HG03139 (cell line): ENCODE measurements around the gene CCDC78.
"Not testable (repeated sequence)": the region's sequence is repeated elsewhere in the genome, so short reads cannot be mapped to it uniquely, and the experiment has no call there.

ENCODE experiments used
- ATAC-seq: cut with Tn5 transposase; IDR thresholded peaks from one replicate; pipeline ENCODE4 v1.9.1; 2021; ENCODE audit not compliant: unreplicated experiment

The CCDC78 gene

DNA sequence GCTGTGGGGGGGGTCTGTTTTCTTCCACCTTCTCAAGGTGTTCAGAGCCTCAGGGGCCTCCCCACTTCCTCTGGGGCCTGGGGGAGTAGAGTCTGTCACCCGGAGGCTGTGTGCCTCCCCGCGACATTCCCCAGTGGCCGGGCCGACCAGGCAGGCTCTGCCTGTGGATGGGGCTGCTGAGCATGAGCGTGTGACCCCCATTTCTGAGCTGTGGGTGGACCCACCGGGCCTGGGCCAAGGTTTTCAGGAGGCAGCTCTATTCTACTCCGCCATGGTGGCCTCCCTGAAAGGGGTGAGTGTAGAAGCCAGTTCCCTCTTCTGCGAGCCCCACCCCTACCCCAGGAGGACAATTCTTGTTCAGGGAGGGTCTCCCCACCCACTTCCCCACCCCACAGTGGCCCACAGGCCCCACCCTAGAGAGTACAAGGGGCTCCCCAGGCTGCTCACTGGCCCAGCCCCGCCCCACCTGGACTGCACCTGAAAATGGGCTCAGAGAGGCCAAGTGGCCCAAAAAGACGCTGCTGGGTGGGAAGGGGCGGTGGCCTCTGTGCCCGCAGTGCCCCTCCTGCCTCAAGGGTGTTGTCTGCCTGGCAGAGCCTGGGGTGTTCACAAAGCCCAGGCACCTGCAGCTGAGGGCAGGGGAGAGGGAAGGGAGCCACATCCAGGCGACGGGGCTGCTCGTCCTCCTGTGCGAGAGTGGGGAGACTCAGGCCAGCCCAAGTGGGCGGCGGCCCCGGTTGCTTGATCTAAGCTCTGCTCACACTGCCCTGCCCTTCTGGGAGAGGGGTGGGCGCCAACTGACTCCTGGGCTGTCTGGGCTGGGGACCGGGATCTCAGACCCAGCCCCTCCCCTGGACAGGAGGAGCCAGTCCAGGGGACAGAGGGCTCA is 35.6 kb upstream of the CCDC78 start:
- ATAC-seq, result no peak

GRCh38 chr16:760545-761343 is 34.5 kb upstream of the CCDC78 start, which contains the start of gene MSLN:
MSLN (plus strand) TSS chr16:760734; CDS start chr16:762681, 1,947 bp downstream.
- no peak for ATAC-seq

- no peak for ATAC-seq
These were observed 33.8 kb upstream of the CCDC78 start for GRCh38 chr16:760065-760464.

DNA sequence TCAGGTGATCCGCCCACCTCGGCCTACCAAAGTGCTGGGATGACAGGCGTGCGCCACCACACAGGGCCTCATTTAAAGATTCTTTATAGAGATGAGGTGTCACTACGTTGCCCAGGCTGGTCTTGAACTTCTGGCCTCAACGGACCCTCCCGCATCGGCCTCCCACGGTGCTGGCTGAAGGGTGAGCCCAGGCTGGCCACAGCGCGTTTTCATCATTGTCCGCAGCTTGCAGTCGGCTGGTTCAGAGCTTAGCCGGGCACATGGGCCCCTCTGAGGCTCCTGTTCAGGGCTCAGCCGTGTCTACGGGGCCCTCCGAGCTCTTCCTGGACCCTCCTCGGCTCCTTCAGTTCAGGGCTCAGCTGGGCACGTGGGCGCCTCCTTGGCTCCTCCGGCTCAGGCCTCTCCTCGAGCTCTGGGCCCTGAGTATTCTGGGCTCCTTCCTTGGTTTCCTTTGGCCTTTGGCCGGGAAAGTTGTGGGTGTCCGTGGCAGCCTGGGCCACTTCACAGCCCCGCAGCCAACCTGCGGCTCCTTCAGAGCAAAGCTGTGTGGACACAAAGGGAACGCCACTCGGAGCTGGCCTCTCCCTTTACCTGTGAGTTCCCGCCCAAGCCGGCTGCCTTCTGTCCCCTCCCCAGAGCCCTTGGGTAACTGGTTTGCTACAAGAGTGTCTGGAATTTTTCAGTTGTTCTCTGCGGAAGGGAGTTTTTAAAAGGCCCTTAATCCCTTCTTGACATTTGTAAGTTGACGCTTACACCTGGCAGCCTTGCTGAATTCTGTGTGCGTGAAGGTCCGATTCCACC is 33.1 kb upstream of the CCDC78 start:
- no peak for ATAC-seq

DNA sequence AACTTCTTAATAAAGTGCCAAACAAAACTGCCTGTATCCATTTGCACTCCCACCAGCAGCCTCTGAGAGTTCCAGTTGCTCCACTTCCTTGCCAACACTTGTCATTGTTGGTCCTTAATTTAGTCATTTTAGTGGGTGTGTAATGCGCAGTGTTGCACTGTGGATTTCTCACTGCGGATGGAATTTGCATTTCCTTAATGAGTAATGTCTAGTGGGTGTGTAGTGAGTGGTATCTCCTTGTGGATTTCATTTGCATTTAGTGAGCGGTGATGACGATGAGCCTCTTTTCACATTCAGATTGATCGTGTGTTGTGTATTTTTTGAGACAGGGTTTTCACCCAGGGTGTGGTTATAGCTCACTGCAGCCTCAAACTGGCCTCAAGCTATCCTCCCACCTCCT is 30.2 kb upstream of the CCDC78 start:
- ATAC-seq, result no peak

DNA sequence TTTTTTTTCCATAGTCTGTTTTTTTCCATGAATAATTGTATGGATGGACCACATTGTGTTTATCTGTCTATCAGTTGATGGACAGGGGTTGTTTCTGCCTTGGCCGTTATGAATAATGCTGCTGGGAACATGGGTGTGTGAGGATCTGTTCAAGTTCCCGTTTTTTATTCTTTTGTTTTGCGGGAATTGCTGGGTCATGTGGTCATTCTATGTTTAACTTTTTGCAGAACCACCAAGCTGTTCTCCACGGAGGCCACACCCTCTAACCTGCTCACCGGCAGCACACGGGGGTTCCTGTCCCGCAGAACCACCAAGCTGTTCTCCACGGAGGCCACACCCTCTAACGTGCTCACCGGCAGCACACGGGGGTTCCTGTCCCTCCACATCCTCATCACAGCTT is 28.4 kb upstream of the CCDC78 start:
- ATAC-seq, result no peak

DNA sequence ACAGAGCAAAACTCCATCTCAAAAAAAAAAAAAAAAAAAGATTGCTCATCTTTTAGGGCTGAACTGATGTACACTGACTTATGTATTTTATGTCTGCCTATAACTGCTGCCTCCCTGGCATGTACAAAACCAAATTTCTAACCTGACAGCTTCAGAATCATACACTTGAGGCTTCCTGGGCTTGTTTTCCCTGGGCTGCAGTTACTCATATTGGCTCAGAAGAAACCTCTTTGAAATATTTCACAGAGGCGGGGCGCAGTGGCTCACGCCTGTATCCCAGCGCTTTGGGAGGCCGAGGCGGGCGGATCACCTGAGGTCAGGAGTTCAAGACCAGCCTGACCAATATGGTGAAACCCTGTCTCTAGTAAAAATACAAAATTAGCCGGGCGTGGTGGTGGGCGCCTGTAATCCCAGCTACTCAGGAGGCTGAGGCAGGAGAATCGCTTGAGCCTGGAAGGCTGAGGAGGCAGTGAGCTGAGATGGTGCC is 27.9 kb upstream of the CCDC78 start:
- ATAC-seq, result not testable (repeated sequence)

GRCh38 chr16:752007-752312 is 25.7 kb upstream of the CCDC78 start:
- no peak for ATAC-seq

- ATAC-seq, result no peak
These were observed 25.1 kb upstream of the CCDC78 start for GRCh38 chr16:751152-752006.

DNA sequence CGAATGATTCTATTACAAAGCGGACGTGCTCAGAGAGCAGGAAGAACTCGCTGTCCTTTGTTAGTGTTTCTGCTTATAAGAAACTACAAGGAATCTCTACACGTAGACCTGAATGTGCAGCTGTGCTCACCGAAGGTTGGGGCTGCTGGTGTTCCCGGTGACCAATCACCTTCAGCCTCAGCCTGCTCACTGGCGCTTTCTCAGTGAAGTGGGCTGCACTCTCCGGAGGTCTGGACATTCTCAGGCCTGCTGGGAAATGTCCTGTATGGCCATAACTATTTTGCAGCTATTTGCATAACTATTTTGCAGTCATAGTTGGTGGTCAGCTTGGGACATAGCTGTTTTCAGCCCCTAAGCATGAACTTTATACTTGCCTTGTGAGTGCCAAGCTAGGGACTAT is 24.2 kb upstream of the CCDC78 start:
- ATAC-seq, result no peak

- ATAC-seq, result no peak
These were observed 22.8 kb upstream of the CCDC78 start for GRCh38 chr16:749010-749409.

- no peak for ATAC-seq
These were observed 21.9 kb upstream of the CCDC78 start for GRCh38 chr16:747978-748746.

GRCh38 chr16:746637-747036 is 20.4 kb upstream of the CCDC78 start:
- ATAC-seq, result no peak

GRCh38 chr16:745739-746138 is 19.5 kb upstream of the CCDC78 start:
- ATAC-seq, result no peak

DNA sequence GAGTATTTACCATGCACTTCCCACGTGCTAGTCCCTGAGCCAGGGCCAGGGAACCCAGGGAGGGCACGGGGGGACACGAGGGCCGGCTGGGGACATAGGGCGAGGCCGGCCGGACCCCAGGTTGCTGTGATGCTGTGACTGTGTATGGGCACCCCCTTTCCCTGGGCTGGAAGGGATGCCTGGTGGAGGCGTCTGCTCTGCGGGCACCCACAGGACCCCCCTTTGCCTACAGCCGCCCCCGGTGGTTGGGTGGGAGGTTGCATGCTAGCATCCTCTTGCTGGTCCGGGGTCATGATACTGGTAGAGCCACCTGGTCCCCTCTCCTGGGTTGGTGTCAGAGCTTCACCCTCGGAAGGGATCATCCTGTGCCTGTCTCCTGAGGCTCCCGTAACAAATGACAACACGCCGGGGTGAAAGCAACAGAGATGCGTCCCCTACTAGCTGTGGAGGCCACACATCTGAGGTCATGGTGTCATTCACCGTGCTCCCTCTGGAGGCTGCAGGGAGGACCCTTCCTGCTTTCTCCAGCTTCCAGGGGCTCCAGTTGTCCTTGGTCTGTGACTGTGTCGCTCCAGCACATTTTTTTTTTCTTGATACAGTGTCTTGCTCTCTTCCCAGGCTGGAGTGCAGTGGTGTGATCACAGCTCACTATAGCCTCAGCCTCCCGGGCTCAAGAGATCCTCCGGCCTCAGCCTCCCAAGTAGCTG is 17.7 kb upstream of the CCDC78 start:
- no peak for ATAC-seq

DNA sequence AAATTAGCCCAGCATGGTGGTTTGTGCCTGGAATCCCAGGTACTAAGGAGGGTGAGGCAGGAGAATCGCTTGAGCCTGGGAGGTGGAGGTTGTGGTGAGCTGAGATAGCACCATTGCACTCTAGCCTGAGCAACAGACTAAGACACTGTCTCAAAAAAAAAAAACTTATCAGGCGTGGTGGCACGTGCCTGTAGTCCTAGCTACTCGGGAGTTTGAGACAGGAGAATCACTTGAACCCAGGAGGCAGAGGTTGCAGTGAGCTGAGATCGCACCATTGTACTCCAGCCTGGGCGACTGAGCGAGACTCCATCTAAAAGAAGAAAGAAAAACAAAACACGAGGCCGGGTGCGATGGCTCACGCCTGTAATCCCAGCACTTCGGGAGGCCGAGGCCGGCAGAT is 16.7 kb upstream of the CCDC78 start:
- ATAC-seq, result not testable (repeated sequence)

DNA sequence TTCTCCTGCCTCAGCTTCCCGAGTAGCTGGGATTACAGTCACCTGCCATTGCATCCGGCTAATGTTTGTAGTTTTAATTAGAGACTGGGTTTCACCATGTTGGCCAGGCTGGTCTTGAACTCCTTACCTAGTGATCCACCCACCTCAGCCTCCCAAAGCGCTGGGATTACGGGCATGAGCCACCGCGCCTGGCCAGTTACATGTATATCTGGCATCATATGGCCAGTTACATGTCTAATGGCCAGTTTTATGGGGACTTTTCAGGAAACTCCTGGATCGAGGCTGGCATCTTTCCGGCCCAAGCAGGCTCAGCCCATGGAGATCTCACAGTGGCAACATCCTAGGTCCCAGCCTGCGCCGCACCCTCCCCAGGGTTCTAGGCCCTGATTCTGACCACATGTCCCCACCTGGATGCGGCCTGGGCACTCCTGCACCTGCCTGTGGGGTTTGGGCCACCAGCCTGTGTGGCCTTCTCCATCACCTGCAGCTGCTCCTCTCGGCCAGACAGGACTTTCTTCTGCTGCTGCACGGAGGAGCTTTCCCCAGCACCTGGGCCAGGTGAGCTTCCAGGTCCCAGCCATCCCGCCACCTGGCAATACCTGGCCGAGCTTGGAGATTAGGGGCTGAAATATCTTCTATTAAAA is 15.9 kb upstream of the CCDC78 start:
- no peak for ATAC-seq

DNA sequence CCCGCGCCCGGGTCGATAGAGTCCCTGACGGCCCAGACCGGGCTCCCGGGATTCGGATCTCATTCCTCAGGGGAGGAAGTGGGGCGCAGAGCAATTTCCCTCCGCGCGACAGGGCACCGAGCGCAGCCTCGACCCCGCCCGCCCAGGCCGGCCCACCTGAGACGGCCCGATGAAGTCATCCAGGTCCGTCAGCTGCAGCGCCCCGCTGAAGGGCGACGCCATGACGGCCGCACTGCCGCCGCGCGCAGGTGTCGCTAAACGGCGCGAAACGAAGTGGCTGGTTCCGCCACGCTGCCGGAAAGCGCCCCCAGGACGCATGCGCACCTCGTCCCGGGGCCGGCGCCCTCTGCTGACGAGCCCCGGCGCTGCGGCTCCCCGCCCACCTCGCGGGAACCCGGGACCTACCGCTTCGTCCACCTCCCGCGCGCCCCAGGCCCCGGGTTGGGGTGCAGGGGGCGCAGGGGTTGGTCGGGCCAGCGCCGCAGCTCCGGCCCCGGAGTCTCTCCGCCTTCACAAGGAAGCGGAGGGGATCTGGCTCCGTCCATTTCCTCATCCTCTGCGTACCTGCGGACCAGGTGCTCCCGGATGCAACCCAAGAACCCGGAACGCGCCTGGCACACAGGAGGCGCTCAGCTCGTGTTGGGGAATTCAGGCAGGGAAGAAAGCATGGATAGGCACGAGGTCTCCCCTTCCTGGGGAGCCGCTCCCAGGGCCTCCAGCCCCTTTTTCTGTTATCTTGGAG is 14.7 kb upstream of the CCDC78 start, which contains the start of gene CIAO3:
TSS of gene CIAO3 (minus strand) at position 234 of the 742 bp plus-strand sequence. CDS start at position 222, 12 bp downstream.
- ATAC-seq, result peak; percentile 65
